GM12878 (cell line): ENCODE data around the gene PPP4R1. TPM values are rescaled to one million over a fixed set of nuclear protein-coding genes. Genes with fewer than 3 reads are reported as not detected.
A peak's percentile ranks its signal among the peaks of the same experiment; 100 is the strongest.

Experiments used
- ATAC-seq: fragments of 200-7000 bp; cut with Tn5 transposase; 3 replicates; pipeline ENCODE4 v1.9.1; 2020; ENCODE audit warnings: mild to moderate bottlenecking, moderate library complexity
- BruUV-seq: library from RNA; stranded (reverse); fragments of 400-500 nt; replicated peaks from 2 replicates; lab custom pipeline; 2021; lab: Mats Ljungman, UMichigan
- CTCF ChIA-PET: fragments of 300-600 bp; sonication (Branson Sonifier 250); formaldehyde crosslinking; extraction: SDS; loops from one replicate; lab custom pipeline; 2021; ENCODE audit warnings: inconsistent platforms; lab: Yijun Ruan, JAX
- POLR2A ChIA-PET: fragments of 350-600 bp; formaldehyde crosslinking; extraction: SDS; loops from one replicate; lab custom pipeline; 2021; ENCODE audit warnings: inconsistent platforms; lab: Charles Lee
- RAD21 ChIA-PET: fragments of 300-600 bp; sonication (Branson Sonifier 250); formaldehyde crosslinking; loops from one replicate; lab custom pipeline; 2023; ENCODE audit warnings: antibody characterized with exemption; ENCODE audit not compliant: unreplicated experiment; lab: Charles Lee
- SMC1A ChIA-PET: fragments of 300-600 bp; sonication (Branson Sonifier 250); formaldehyde crosslinking; loops from one replicate; lab custom pipeline; 2023; ENCODE audit not compliant: unreplicated experiment, uncharacterized antibody; lab: Charles Lee
- DNase-seq: peaks from one replicate; pipeline ENCODE4 v3.0.0-alpha.2; 2011; ENCODE audit warnings: low read depth, low spot score
- FAIRE-seq: peaks from 3 replicates; lab custom pipeline; 2011; peaks lifted over from hg19 to GRCh38; lab: Jason Lieb, UNC
- H2AFZ ChIP-seq: 2 replicates; pipeline ENCODE4 v1.6.0; 2011; ENCODE audit warnings: low read depth, low read length, control low read depth; ENCODE audit not compliant: control insufficient read depth
- H3K27ac ChIP-seq: 2 replicates; pipeline ENCODE4 v1.5.1; 2011; ENCODE audit warnings: control low read depth; ENCODE audit not compliant: control insufficient read depth, insufficient read depth
- H3K27me3 ChIP-seq, 2 experiments: replicated peaks in 1 of 2; 2 replicates each; pipeline versions ENCODE4 v1.6.0 to v1.6.1; 2011; ENCODE audit warnings: low read length in 1 of 2; ENCODE audit not compliant: control insufficient read depth in 2 of 2, insufficient read depth in 2 of 2
- H3K36me3 ChIP-seq, 2 experiments: 2 replicates each; pipeline ENCODE4 v1.5.1; 2011; ENCODE audit warnings: low read length in 1 of 2; ENCODE audit not compliant: control insufficient read depth in 2 of 2, insufficient read depth in 2 of 2
- H3K4me1 ChIP-seq: 2 replicates; pipeline ENCODE4 v1.6.1; 2011; ENCODE audit warnings: mild to moderate bottlenecking, low read length, moderate library complexity, mixed read lengths; ENCODE audit not compliant: control insufficient read depth, insufficient read depth
- H3K4me2 ChIP-seq: 2 replicates; pipeline ENCODE4 v1.6.0; 2011; ENCODE audit warnings: control low read depth; ENCODE audit not compliant: control insufficient read depth, insufficient read depth
- H3K4me3 ChIP-seq: fragments of 200-600 bp; sonication (generic); 2 replicates; pipeline ENCODE4 v1.5.1; 2016
- H3K79me2 ChIP-seq: 2 replicates; pipeline ENCODE4 v1.6.0; 2011; ENCODE audit warnings: low read length; ENCODE audit not compliant: control insufficient read depth, insufficient read depth
- H3K9ac ChIP-seq: 2 replicates; pipeline ENCODE4 v1.8.0; 2011; ENCODE audit warnings: low read length, control low read depth, mixed read lengths; ENCODE audit not compliant: control insufficient read depth, insufficient read depth
- H3K9me3 ChIP-seq: replicated peaks from 3 replicates; pipeline ENCODE4 v1.5.1; 2011; ENCODE audit warnings: mild to moderate bottlenecking, low read length; ENCODE audit not compliant: control insufficient read depth, insufficient read depth
- H4K20me1 ChIP-seq: 2 replicates; pipeline ENCODE4 v1.6.0; 2011; ENCODE audit not compliant: control insufficient read depth, insufficient read depth
- BCL3 ChIP-seq: IDR thresholded peaks from 2 replicates; pipeline ENCODE4 v1.6.1; 2011; ENCODE audit warnings: borderline replicate concordance, low read depth, mild to moderate bottlenecking, moderate library complexity, low read length; ENCODE audit not compliant: insufficient read depth, poor library complexity, severe bottlenecking
- CBX5 ChIP-seq: sonication (generic); IDR thresholded peaks from 2 replicates; pipeline ENCODE4 v1.6.1; 2016; ENCODE audit warnings: low read depth, moderate library complexity, mild to moderate bottlenecking, inconsistent platforms
- CHD1 ChIP-seq: IDR thresholded peaks from 2 replicates; pipeline ENCODE4 v1.6.1; 2012; ENCODE audit warnings: low read depth, low read length, improper control_type of control experiment
- IRF5 ChIP-seq: fragments of 450-650 bp; IDR thresholded peaks from 2 replicates; pipeline ENCODE4 v1.6.1; 2017; ENCODE audit warnings: borderline replicate concordance
- JUND ChIP-seq: IDR thresholded peaks from 2 replicates; pipeline ENCODE4 v1.6.1; 2012; ENCODE audit warnings: low read depth, mild to moderate bottlenecking, low read length, improper control_type of control experiment, moderate library complexity
- MAX ChIP-seq: IDR thresholded peaks from 2 replicates; pipeline ENCODE4 v1.6.1; 2012; ENCODE audit warnings: low read depth, low read length, improper control_type of control experiment
- MEF2A ChIP-seq: IDR thresholded peaks from 2 replicates; pipeline ENCODE4 v1.6.1; 2011; ENCODE audit warnings: low read depth, mild to moderate bottlenecking, low read length, moderate library complexity; ENCODE audit not compliant: insufficient read depth
- RUNX3 ChIP-seq: IDR thresholded peaks from 2 replicates; pipeline ENCODE4 v1.6.1; 2012; ENCODE audit warnings: low read length, inconsistent platforms
- WGBS: methylation state at CpG from one replicate; pipeline ENCODE4 v1.1.6; 2016; ENCODE audit warnings: low lambda C conversion rate; ENCODE audit not compliant: insufficient replicate concordance, insufficient coverage; ENCODE audit errors: missing lambda C conversion rate; 5-methylcytosine and 5-hydroxymethylcytosine counted together
- in situ Hi-C: fragments of 300-500 bp; cut with MboI; formaldehyde crosslinking; loops from 9 replicates; pipeline ENCODE4 v1.14.3; 2018; ENCODE audit warnings: mixed read lengths
- intact Hi-C: fragments of 100-400 bp; cut with micrococcal nuclease; formaldehyde crosslinking; loops from one replicate; pipeline ENCODE4 v1.14.2; 2022; ENCODE audit not compliant: unreplicated experiment
- polyA plus RNA-seq, 11 experiments: library from polyadenylated mRNA; depleted of rRNA in 4 of 11; unstranded in 6 of 11; stranded (reverse) in 5 of 11; fragments of >200 nt; fragmentation: Nextera tagmentation in 4 of 11; fragmentation: Illumina TruSeq in 1 of 11; extraction: Ambion mirVana in 4 of 11; extraction: Trizol in 1 of 11; gene quantifications; 1 replicate in 1 of 11; 2 replicates in 10 of 11; pipeline versions ENCODE4 v1.2.1 to v1.2.3, GENCODE V29; 2011 to 2016; ENCODE audit warnings: inconsistent platforms in 2 of 11, missing spikeins in 2 of 11, low read depth in 1 of 11
- total RNA-seq, 4 experiments: library from RNA; depleted of rRNA in 3 of 4; stranded (reverse); fragments of >200 nt in 3 of 4; fragmentation: Illumina TruSeq in 1 of 4; extraction: Trizol in 1 of 4; gene quantifications; 2 replicates each; pipeline versions ENCODE4 v1.2.1 to v1.2.3, GENCODE V29; 2013 to 2021

Gene PPP4R1
- total and polyA plus RNA-seq, 10 of the 15 experiments (the other 5 are each of a cell fraction or from before 2014, with no cell fraction given), result 10.9 to 44.4 (median 26.0) TPM

GRCh38 chr18:9653390-9653789 is 39.0 kb upstream of the PPP4R1 start:
- SMC1A ChIA-PET, result no interaction called here
- no peak overlapping the region for H2AFZ ChIP-seq
- FAIRE-seq (no peak), DNase-seq (no peak), ATAC-seq (no peak)
- RAD21 ChIA-PET, result no interaction called here
- H3K4me2 ChIP-seq, result no peak overlapping the region
- 85% methylated on average over 5 of the region's 5 CpGs for WGBS
- H3K9me3 ChIP-seq, result no peaks in the 10 kb centered on the region; the same call in 2 of the 3 replicates
- TF ChIP-seq IRF5 (no peak), MEF2A (no peak), CHD1 (no peak)
- POLR2A ChIA-PET, result no interaction called here
- peaks cover 11% of the 10 kb centered on the region for H3K4me1 ChIP-seq
- CTCF ChIA-PET, result no interaction called here
- H3K36me3 ChIP-seq, result no peaks in the 10 kb centered on the region
- no peaks in the 10 kb centered on the region for H4K20me1 ChIP-seq
- in situ Hi-C loops (no loop called here), intact Hi-C loops (no loop called here)
- no peak overlapping the region for H3K27ac ChIP-seq
- no peaks in the 10 kb centered on the region for H3K79me2 ChIP-seq
- no peak overlapping the region for H3K9ac ChIP-seq
- no peaks in the 10 kb centered on the region for H3K27me3 ChIP-seq
- no TSS peak for BruUV-seq
- no peak overlapping the region for H3K4me3 ChIP-seq

GRCh38 chr18:9649164-9649540 is 34.8 kb upstream of the PPP4R1 start:
- FAIRE-seq, result no peak
- Histone ChIP-seq H3K4me3 (no peak overlapping the region), H3K9me3 (no peaks in the 10 kb centered on the region; the same call in 2 of the 3 replicates), H3K27me3 (no peaks in the 10 kb centered on the region; a peak in 1 of 4 replicates), H3K36me3 (no peaks in the 10 kb centered on the region), H3K79me2 (no peaks in the 10 kb centered on the region), H3K4me1 (peaks cover 15% of the 10 kb centered on the region), H3K4me2 (0 out of 2 replicates have a peak overlapping the region, but pooled peaks have one; percentile 1), H4K20me1 (no peaks in the 10 kb centered on the region), H2AFZ (peak overlapping the region; percentile 68), H3K27ac (no peak overlapping the region), H3K9ac (no peak overlapping the region)
- intact Hi-C loops, result no loop called here
- in situ Hi-C loops, result no loop called here
- POLR2A ChIA-PET, result interaction anchor here (0.6 kb wide), 1 partner anchor 245 kb away, joined by 3 read pairs; no protein-coding TSS in a partner anchor
- TF ChIP-seq MAX (no peak), BCL3 (no peak), RUNX3 (peak; percentile 2; the same call in 1 of the 2 replicates), CBX5 (no peak), JUND (no peak)
- BruUV-seq, result no TSS peak
- DNase-seq, result no peak
- SMC1A ChIA-PET, result interaction anchor here (0.8 kb wide), 1 partner anchor 12 kb away, joined by 3 read pairs; no protein-coding TSS in a partner anchor
- RAD21 ChIA-PET, result no interaction called here
- ATAC-seq, result no peak
- 94% methylated on average over 3 of the region's 3 CpGs for WGBS
- CTCF ChIA-PET, result no interaction called here
